Activated CD8-positive, alpha-beta memory T cell treated with anti-CD3 and anti-CD28 coated beads, Interleukin-2, amount 50 U/mL, for 48 hours (primary cell): ENCODE measurements around the gene HSPA12A.

Source experiments
- DNase-seq: peaks from one replicate; pipeline ENCODE4 v3.0.0-alpha.2; 2020

Gene HSPA12A

GRCh38 chr10:116667484-116667883 is 74.9 kb downstream of the HSPA12A start:
- DNase-seq: no peak

GRCh38 chr10:116665541-116666125 is 76.7 kb downstream of the HSPA12A start:
- no peak for DNase-seq

GRCh38 chr10:116664631-116665030 is 77.7 kb downstream of the HSPA12A start:
- DNase-seq: no peak

GRCh38 chr10:116663342-116663741 is 79.0 kb downstream of the HSPA12A start:
- DNase-seq: no peak

GRCh38 chr10:116660860-116661259 is 81.5 kb downstream of the HSPA12A start:
- no peak for DNase-seq

- DNase-seq: no peak
These were observed 83.2 kb downstream of the HSPA12A start for GRCh38 chr10:116659049-116659670.

- no peak for DNase-seq
These were observed 84.4 kb downstream of the HSPA12A start for GRCh38 chr10:116657863-116658551.

- DNase-seq: no peak
These were observed 86.3 kb downstream of the HSPA12A start for GRCh38 chr10:116656044-116656443.

GRCh38 chr10:116655568-116655967 is 86.8 kb downstream of the HSPA12A start:
- no peak for DNase-seq

- DNase-seq: no peak
These were observed 87.5 kb downstream of the HSPA12A start for GRCh38 chr10:116654816-116655215.

- no peak for DNase-seq
These were observed 88.5 kb downstream of the HSPA12A start for GRCh38 chr10:116653885-116654284.

- DNase-seq: no peak
These were observed 93.5 kb downstream of the HSPA12A start for GRCh38 chr10:116648903-116649302.

GRCh38 chr10:116646502-116646901 is 95.9 kb downstream of the HSPA12A start:
- no peak for DNase-seq

GRCh38 chr10:116637830-116638229 is 104.5 kb downstream of the HSPA12A start:
- DNase-seq: no peak

- no peak for DNase-seq
These were observed 105.4 kb downstream of the HSPA12A start for GRCh38 chr10:116636976-116637375.

- DNase-seq: no peak
These were observed 106.0 kb downstream of the HSPA12A start for GRCh38 chr10:116636385-116636784.

GRCh38 chr10:116634126-116634975 is 108.0 kb downstream of the HSPA12A start:
- DNase-seq: no peak

- DNase-seq: no peak
These were observed 109.2 kb downstream of the HSPA12A start for GRCh38 chr10:116633216-116633600.

- DNase-seq: no peak
These were observed 109.7 kb downstream of the HSPA12A start for GRCh38 chr10:116632596-116633215.

- DNase-seq: no peak
These were observed 110.5 kb downstream of the HSPA12A start for GRCh38 chr10:116631871-116632295.

GRCh38 chr10:116630020-116630419 is 112.3 kb downstream of the HSPA12A start:
- DNase-seq: no peak

- no peak for DNase-seq
These were observed 113.0 kb downstream of the HSPA12A start for GRCh38 chr10:116629340-116629739.

GRCh38 chr10:116627386-116627933 is 114.9 kb downstream of the HSPA12A start:
- no peak for DNase-seq
